ENCODE results near the gene PKD1L1.

The PKD1L1 gene

DNA sequence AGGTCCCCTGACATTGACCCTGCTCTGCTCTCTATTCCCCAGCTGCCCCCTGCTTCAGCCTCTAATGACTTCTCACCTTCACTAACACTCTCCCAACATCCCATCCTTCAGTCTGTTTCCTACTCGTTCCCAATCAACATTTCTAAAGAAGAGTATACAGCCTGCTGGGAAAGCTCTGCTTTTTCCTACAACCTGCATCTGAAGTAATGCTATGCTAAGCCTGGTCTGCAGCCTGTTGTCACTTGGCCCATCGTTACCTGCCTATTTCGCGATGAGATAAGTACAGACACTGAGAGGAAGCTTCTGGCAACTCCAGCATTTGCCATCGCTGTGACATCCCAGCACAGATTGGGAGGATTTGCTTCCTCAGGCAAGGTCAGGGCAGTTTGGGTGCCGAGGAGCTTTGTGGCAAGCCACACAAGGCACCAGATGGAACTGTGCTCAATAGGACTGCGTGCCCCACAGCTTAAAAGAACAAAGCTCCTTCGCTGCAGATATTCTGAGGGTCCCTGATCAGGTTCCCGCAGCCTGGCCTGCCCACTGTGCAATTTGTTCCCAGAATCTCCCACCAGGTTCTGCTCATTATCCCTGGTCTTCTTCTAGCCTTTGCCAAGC lies 51.4 kb downstream of the PKD1L1 start:
- no peak for DNase-seq

DNA sequence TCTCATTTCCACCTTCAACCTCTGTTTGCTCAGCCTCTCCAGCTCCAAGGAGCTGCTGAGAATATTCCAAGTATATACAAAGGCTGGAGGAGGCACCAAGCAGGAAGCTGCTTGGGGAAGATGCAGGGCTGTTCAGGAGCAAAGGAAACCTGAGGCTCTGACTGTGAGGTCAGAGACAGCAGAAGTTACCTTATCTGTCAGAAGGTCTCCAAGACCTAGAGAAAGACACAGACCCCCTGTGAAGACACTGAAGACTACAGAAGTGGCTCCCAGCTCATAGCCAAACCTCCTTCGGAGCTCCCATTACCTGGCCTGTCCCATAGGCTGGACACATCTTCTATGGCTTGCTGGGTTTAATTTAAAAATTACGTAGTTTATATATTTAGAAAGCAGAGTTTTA lies 53.2 kb downstream of the PKD1L1 start:
- DNase-seq: no peak

DNA sequence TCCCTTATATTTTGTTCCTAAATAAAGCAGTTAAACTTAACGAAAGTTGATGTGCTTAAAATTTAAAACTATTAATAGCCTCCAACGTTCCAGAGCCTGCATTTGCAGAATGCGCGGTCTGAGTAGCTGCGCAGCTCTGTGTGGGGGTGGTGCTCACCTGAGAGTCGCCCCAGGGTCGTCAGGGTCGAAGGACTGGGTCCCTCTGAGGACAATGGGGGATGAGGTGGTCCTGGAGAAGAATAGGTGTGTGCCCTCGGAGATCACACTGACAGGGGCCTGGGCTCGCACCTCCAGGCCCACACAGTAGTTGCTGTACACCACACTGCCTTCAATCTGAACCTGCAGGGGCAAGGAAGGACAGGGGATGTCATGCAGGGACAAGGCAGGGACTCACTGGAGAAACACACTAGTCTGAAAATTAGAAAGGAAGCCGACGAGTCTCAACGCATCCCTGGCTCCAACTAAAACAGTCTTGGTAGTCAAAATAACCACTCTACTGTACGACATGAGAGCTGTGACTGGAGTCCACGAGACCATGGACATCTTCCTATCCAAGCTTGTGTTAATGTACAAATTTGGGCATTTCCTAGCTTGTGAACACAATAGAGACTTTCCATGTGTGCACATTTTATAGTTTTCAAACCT lies 54.4 kb downstream of the PKD1L1 start:
- no peak for DNase-seq

DNA sequence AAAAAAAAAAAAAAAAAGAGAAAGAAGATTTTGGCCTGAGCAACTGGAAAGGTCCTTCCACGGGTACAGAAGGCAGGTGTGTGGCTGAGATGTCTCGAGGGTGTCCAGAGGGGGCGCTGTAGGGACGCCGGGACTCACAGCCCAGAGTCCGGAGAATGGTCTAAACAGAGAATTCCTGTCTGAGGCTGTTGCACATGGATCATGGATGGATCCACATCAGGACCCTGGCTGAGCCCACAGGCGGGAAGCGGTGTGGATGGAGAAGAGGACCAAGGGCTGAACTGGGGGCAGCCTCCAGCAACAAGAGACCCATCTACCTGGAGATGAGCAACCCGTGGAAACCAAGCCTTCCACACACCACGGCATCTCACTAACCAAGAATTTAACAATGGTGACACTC lies 55.0 kb downstream of the PKD1L1 start:
- DNase-seq: no peak

DNA sequence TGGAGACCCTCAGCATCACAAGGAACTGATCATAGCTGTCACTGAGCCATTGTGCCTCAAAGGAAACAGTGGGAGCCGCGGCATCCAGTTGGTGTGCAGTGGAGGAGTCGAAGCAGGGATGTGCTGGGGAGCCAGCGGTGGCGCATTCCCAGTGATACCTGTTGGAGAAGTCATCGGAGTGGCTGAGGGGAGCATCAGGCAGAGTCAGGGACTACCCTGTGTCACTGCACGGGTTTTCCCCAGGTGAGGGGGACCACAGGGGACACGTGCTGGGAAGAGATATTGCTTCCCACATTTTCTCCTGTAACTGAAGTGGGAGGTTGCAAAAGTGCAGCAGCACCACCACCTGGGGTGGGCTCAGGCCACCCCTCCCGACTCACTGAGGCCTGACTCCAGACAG lies 57.7 kb downstream of the PKD1L1 start:
- DNase-seq: no peak

DNA sequence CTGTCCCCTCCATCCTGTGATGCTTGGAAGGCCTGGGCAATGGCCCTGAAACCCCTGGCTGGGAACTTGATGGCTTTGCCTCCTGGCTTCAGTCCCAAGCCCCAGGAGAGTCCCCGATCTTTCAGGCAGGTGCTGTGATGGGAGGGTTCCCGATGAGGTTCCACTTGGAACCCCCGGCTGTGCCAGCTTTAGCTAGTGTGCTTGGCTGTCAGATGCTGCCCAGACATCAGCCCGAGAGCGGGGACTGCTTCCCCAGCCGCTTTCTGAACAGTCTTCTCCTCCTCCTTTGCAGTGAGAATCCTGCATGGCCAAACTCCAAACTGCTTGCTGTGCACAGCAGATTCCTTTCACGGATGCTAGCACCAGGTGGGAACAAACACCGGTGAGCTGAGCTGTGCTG lies 58.1 kb downstream of the PKD1L1 start:
- no peak for DNase-seq

DNA sequence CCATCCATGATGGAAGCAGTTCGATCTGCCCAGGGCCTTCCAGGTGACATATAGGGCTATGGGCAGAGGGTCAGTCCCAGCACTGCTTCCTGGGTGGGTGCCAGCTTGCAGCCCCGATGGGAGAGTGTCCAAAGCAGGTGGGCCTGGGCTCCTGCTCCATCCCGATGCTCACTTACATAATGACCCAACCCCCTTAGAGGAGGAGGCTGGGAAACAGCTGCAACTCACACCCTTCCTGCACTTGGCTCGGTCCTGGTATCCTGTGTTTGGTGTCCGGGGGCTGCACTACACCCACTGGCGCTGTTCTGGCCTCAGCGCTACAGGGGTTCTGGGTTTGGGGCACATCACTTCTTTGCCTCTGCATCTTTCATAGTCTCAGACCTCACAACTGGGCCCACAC lies 58.5 kb downstream of the PKD1L1 start:
- no peak for DNase-seq

DNA sequence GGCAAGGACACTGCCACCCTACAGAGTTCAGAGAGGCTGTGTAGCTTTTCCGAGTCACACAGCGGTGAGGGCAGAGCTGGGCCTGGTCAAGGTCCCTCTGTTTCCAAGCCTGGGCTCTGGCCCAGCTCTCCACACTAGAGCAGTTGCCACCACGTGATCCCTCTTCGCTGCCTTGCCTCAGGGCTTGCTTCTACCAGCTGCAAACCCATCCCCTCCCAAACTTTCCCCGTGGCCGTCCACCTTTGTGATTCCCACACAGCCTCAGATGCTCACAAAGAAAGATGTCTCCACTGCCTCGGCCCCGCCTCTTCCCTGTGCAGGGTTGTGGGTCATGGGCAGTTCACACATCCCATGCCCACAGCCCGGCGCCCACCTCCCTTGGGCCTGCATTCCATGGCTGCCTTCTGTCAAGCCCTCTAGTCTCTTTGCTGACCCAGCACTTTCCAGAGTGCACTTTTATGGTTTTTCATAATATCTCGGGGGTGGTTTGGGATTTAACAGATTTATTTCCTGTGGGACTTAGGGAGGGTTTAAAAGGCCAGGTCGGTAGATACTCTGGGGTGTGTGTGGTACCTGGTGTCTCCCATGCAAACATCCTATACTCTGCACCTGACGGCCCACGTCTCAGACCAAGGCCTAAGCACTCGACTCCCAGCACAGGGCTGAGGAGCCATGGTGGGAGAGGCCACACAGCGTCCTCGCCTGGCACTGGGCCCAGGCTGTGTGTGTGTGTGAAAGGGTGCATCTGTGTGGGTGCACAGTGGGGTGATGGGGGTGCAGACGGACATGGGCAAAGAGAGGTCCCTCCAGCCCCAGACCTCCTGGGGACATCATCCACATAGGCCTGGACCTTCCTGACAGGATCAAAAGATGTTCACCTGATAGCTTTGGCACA lies 59.6 kb downstream of the PKD1L1 start:
- no peak for DNase-seq

DNA sequence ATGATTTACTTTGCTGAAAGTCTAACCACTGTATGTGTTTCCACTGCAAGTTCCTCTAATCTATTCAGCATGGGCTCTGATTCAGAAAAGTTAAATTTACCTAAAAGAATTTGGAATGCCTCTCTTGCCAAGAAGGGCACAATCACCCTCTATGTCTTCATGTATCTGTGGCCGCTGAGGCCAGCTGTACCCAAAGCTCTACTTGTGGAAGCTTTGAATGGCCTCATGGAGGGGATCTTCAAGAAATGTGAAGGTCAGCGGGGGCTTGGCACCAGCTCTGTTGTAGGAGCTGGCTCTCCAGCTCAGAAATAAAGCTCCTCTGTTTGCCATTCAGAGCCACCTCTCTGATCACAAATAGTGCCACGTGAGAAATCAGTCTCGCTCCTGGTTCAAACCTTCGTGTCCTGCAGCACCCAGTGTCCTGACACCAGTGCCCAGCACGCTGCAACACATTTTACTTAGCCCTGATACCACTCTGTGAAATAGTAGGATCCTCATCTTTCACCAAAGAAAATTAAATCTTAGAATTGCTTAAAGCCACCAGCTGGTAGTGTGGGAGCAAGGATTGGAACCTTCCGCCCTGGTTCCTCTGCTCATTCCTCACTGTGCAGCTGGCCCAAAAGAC lies 61.1 kb downstream of the PKD1L1 start:
- DNase-seq: no peak

DNA sequence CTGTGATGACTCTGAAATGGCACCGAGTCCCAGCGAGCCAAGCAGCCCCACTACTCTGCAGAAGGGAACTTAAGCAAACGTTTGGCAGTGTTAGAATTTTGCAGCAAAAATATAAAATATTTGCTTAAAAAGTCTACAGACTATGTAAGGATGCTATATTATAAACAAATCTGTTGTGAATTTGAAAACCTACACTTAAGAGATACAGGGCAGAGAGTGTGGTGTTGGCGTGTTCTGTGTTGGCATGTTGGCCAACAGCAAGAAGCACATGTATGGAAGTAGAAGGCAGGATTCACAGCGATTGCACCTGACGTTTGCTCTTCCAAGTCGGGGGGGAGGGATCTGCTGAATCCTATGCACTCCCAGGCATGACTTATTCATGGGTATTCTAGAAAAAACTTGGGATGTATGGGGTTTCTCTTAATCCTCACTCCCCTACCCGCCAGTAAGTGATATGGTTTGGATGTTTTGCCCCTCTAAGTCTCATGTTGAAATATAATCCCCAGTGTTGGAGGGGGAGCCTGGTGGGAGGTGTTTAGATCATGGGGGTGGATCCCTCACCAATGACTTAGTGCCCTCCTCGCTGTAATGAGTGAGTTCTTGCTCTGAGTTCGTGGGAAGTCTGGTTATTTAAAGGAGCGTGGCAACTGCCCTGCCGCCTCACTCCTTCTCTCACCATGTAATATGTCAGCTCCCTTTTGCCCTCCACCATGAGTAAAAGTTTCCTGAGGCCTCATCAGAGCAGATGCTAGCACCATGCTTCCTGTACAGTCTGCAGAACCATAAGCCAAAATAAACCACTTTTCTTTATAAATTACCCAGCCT lies 62.1 kb downstream of the PKD1L1 start:
- no peak for DNase-seq

DNA sequence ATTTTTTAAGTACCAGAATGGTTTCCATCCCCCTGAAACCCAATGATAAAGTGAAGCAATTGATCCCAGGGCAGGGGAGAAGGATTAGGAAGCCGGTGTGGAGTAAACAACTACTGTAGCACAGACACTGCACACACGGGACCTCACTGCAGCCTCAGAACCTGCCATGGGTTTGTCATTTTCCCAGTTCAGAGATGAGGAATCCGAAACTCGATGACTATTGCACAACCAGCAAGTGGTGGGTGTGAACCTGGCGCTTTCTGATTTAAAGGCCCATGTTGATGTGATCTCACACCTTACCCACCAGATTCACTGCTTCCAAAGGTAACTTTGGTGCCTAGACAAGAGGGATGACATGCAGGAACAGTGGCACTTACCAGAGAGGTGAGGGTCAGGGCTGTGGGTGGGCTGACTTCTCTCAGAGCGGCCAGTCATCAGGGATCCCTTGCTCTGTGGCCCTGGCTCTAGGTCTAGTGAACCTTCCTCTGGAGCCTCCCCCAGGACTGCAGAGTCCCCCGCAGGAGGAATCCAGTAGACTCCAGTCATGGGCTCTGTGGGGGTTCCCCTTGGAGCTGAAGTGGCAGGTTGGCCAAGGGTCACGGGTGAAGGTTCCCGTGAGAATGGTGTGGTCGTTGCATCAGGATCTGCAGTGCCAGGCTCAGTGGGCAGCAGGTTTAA lies 62.8 kb downstream of the PKD1L1 start:
- DNase-seq: no peak

DNA sequence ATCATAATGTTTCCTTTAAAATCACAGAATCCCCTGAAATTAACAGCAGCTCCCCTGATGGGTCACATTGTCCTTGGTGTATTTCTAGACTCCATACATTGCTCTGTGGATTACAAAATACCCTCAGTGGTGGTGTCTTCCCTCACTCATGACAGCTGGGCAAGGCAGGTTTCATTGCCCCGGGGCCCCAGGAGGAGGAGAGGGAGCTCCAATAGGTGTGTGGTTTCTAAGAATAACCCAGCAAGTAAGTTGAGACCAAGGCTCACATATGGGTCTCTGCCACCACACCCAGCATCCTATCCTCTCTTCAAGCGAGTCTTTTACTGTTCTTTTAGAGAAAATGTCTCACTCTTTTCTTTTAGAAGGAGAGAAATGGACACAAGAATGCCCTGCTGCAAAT lies 63.6 kb downstream of the PKD1L1 start:
- no peak for DNase-seq

DNA sequence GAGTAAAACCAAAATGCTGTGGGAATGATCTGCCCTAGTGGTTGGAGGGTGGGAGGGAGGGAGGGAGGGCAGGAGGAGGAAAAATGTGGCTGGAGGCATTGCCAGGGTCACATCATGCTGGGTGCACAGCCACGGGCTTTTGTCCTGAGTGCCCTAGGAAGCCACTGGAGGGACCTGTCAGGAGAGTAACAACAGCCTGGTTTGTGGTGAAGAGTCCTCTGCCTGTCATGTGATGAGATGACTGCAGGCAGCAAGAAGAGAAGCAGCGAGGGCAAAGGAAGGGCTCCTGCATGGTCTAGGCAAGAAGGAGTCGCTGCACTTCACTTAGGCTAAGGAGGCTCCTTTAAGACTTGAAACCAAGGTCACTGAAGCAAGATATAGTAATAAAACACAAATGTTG lies 65.6 kb downstream of the PKD1L1 start:
- DNase-seq: no peak

DNA sequence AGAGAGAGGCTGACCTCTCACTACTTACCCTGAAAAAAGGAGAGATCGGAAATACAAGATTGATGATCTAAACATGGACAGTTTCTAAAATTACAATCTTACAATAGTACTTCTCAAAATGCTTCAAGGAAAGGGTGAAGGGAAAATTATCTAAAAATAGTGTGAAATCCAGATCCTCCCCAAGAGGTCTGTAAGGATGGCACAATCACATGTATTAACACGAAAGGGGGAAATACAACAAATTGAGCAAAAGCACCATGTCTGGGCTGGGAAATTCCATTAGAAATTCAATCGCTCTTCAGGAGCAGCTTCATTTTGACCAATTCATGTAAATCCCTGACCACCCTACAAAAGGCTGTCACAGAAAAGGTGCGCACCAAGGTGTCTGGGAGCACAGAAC lies 67.0 kb downstream of the PKD1L1 start:
- no peak for DNase-seq

DNA sequence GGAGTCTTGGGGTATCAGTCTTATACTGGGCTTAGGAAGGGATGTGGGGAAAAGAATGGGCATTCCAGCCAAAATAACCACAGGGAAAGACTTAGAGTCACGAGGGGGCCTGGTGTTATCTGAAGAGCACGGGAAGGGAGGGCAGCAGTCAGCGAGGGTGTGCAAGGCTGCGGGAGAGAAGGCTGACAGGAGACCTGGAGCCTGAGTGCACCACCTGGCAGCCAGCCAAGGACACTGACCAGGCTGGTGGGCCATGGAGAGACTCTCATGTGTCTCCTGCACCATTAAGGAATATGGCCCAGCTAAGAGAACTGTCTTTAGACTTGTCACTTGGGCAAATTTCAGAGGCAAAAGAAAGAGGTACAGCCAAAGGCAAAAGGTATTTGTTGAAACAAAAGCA lies 69.6 kb downstream of the PKD1L1 start:
- no peak for DNase-seq

DNA sequence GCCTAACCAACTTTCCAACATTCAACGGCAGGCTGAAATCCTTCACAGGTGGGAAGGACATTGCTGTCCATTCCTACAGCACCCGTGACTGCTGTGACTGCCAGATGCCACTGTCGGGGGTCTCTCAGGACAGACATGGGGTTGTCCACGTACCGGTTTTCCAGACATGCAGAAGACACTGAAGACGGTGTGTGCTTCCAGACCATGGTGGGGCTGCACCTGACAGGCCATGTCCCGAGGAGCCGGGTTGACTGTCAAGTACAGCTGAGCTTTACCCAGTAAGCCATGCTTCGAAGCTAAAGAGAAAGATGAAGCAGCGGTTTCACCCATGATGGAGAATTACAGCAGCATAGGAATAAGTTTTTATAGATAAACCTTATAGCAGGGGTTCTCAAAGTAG lies 70.9 kb downstream of the PKD1L1 start:
- no peak for DNase-seq

DNA sequence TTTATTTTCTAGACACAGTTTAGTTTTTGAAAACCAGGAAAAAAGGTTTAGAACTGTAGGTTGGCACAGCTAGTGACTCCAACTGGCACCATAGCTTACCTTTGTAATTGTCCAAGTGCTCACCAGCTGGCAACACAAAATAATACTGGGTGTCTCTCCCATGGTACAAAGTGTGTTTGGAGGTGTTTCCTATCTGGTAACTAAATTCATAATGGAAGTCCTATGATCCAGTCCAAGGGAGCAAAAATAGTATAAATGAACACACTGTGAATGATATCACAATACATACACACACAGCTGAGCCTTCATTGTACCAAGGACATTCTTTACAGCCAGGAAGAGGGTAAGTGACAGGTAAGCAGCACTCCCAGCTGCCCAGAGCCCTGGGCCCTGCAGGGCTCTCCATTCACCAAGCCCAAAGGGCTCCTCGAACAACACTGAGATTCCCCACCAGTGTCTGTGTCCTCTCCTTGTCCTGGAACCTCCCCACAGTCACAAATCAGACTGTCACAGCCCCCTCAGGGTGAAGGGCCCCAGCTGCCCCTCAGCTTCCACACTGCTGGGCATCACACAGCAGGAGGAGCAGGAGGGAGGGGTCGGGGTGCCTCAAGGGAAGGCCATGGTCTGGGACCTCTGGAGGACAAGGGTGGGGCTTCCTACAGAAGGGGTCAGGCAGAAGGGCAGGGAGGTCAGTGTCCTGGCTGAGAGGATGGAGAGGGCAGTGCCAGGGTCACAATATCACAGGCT lies 72.1 kb downstream of the PKD1L1 start:
- no peak for DNase-seq

DNA sequence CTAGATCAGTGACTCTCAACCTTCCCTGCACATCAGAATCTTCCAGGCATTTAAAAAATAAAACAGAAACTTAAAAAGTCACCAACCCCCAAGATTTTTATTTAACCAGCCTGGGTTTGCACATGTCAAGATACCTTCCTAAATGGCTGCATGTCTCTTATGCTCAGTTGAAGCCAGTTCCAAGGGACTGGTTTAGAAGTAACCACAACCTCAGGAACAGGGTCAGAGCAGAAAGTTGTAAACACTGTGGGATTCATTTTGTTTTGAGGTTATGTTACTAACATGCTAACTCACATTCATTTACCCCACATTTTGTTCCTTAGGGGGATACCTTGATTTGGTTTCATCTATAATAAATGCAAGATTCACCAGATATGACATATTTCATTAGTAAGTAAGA lies 72.9 kb downstream of the PKD1L1 start:
- DNase-seq: no peak

DNA sequence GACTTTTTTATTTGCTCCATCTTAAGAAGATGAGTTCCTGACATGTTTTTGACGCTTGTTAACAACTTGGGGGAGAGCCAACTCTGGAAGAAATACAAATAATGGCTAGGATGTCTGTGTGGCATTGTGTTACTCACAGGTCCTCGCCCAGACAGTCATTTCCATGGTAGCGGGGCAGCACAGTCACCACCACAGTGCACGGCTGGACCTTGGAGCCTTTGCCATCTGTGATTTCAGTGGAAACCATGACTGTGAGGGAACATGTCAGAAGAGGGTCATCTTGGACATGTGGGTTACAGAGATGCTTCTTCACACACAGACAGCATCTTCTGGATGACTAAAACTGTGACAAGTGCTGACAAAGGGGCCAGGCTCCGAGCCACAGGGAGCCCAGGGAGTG lies 74.5 kb downstream of the PKD1L1 start:
- peak; percentile 66 for DNase-seq

DNA sequence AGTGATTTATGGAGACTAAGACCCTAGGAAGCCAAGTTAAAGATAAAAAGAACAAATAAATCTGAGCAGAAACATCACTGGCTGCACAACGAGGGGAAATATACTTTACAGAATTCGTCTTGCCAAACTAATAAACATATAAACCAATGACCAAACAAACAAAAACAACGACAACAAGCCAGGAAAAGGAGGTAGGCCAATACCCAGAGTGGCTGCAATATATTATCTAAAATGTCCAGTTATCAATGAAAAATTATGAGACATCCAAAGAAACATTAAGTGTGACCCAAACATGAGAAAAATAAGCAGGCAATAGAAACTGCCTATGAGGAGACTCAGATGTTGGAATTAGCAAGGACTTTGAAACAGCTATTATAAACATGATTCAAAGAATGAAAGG lies 81.0 kb downstream of the PKD1L1 start:
- DNase-seq: no peak

DNA sequence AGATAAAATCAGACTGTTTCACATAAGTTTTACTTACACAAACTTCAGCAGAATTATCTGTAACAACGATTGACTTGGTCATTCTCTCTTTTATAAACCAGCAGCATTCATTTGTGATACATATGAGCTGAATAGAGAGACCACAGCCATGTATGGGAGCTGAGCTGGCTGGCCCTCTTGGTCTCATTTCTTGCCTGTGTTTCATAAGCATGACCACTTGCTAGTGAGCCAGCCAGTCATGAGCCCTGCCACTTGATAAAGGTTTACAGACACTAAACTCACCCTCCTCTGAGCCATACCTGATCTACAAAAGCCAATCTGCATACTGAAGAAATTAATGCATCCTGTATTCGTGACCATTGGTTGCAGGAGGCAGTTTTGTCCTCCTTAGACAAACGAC lies 82.1 kb downstream of the PKD1L1 start:
- no peak for DNase-seq
